GM21447 (cell line): Measurements from ENCODE around the gene SLC45A2.
"Not testable (repeated sequence)": the region's sequence is repeated elsewhere in the genome, so short reads cannot be mapped to it uniquely, and the experiment has no call there.

Experiments used
- ATAC-seq: cut with Tn5 transposase; IDR thresholded peaks from one replicate; pipeline ENCODE4 v1.9.1; 2021; ENCODE audit not compliant: unreplicated experiment

SLC45A2 gene

GRCh38 chr5:33929925-33930690 is 54.4 kb downstream of the SLC45A2 start:
- no peak for ATAC-seq

DNA sequence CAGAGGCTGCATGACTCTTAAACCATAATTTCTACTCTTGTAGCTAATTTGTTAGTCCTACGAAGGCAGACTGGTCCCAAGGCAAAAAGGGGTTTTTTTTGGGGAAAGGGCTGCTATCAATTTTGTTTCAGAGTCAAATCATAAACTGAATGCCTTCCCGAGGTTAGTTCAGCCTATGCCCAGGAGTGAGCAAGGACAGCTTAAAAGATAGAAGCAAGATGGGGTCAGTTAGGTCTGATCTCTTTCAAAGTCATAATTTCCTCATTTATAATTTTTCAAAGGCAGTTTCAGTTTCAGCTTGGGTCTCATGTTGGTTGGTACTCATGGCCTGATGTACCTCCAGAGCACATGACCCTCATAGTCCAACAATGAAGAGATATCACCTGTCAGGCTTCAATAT is 56.2 kb downstream of the SLC45A2 start:
- no peak for ATAC-seq

GRCh38 chr5:33927685-33928084 is 56.8 kb downstream of the SLC45A2 start:
- ATAC-seq, result no peak

GRCh38 chr5:33925278-33925677 is 59.2 kb downstream of the SLC45A2 start:
- no peak for ATAC-seq

DNA sequence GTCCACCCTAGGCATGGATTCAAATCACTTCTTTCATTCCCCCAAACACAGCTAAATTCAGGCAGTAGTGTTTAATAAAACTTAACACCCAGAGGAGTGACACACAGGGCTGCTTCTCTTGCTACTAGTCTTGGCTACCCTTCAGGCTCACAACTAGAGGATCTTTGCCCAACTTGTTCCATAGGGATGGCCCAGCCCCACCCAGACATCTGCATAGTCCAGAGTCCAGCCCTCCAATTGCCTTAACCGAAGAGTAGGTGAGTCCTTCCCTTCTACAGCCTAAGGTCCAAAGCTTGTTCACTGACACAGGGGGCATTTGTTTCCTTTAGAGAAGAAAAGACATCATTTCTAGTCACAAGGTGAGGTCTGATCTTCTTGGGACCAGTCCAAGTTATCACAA is 63.5 kb downstream of the SLC45A2 start:
- no peak for ATAC-seq

- not testable (repeated sequence) for ATAC-seq
Observed at GRCh38 chr5:33914844-33915243, 69.6 kb downstream of the SLC45A2 start.

- not testable (repeated sequence) for ATAC-seq
Observed at GRCh38 chr5:33906248-33906647, 78.2 kb downstream of the SLC45A2 start.

DNA sequence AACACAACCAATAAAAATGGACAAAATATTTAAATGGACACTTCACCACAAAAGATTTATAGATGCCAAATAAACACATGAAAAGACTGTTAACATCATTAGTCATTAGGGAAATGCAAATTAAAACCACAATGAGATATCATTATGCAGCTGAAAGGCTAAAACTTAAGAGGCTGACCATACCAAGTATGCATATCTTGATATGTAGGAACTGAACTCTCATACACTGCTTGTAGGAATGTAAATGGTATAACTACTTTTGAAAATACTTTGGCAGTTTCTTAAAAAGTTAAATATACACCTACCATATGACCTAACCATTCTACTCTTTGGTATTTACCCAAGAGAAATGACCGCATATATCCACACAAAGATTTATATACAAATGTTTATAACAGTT is 79.1 kb downstream of the SLC45A2 start:
- no peak for ATAC-seq

GRCh38 chr5:33903118-33903517 is 81.4 kb downstream of the SLC45A2 start:
- no peak for ATAC-seq

GRCh38 chr5:33901156-33901555 is 83.3 kb downstream of the SLC45A2 start:
- ATAC-seq, result no peak
